SK-N-SH (cell line): ENCODE results near the gene KAT8.

Experiments used
- CHD2 ChIP-seq: fragments of 150-350 bp; IDR thresholded peaks from 2 replicates; pipeline ENCODE4 v1.6.1; 2018; ENCODE audit warnings: low read length; ENCODE audit not compliant: partially characterized antibody
- ELF1 ChIP-seq: IDR thresholded peaks from 2 replicates; pipeline ENCODE4 v1.4.0; 2012
- FOXJ3 ChIP-seq: sonication (generic); formaldehyde crosslinking; IDR thresholded peaks from 2 replicates; pipeline ENCODE4 v1.5.1; 2020; ENCODE audit warnings: mild to moderate bottlenecking, missing genetic modification reagents
- POLR2AphosphoS5 ChIP-seq: IDR thresholded peaks from 2 replicates; pipeline ENCODE4 v1.6.1; 2012; ENCODE audit warnings: low read depth, low read length
- RAD21 ChIP-seq: IDR thresholded peaks from 2 replicates; pipeline ENCODE4 v1.6.1; 2012; ENCODE audit warnings: mild to moderate bottlenecking, low read length
- RFX5 ChIP-seq: IDR thresholded peaks from 2 replicates; pipeline ENCODE4 v1.6.1; 2012; ENCODE audit warnings: mild to moderate bottlenecking, improper control_type of control experiment, low read length
- TAF1 ChIP-seq: IDR thresholded peaks from 2 replicates; pipeline ENCODE4 v1.6.1; 2012; ENCODE audit warnings: low read depth, mild to moderate bottlenecking, low read length, moderate library complexity, borderline replicate concordance
- TF ChIP-seq, protein P1 (sequence below): fragments of 200-600 bp; sonication (generic); IDR thresholded peaks from 2 replicates; pipeline ENCODE4 v1.6.1; 2017; ENCODE audit warnings: antibody characterized with exemption, mild to moderate bottlenecking, moderate library complexity
- TF ChIP-seq, protein P2 (sequence below): fragments of 150-350 bp; IDR thresholded peaks from 2 replicates; pipeline ENCODE4 v1.6.1; 2017; ENCODE audit warnings: antibody characterized with exemption, low read length, low read depth, borderline replicate concordance
- TF ChIP-seq, protein P3 (sequence below): IDR thresholded peaks from 2 replicates; pipeline ENCODE4 v1.4.0; 2012; ENCODE audit warnings: low read depth, borderline replicate concordance

DNA sequence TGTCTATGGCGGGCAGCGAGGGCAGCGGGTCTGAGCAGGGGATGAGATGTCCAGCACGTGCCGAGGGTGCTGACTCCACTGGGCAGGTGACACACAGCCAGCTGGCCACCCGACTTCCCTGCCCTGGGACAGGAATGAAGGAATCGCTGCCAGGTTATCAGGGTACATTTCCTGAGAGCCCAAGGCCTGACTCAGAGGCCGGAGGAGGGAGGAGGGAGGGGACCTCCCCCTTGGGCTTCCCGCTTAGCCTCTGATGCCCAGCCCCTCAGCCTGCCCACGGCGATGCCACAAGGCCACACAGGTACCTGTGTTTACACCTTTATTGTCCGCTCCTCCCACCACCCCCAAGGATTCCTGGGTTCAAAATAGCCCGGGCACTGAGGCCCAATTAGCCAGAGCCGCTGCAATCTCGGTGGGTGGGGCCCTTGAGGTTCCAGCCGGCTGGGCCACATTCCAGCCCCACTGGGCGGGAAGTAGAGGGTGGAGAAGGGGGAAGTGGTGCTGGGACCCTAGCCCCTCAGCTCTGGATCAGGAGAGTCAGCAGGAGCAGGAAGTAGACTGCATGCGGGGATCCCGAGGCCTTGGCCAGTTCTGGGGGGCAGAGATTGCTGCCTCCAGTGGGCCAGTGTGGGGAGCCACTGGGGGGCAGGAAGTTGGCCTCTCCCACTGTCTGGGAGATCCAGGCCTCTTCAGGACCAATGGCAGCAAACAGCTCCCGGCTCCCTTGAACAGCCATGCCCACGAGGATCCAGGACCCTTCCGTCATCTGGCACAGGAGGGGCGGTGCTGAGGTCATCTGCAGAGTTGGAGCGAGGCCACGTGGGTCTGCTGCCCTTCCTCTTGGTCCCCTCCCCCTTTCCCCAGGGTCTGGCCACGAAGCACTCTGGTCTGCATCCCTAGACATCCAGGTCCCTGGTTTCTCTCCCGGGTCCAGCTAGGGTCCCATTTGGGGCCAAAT is 21.4 kb downstream of the KAT8 start:
- TF ChIP-seq, protein P1, sequence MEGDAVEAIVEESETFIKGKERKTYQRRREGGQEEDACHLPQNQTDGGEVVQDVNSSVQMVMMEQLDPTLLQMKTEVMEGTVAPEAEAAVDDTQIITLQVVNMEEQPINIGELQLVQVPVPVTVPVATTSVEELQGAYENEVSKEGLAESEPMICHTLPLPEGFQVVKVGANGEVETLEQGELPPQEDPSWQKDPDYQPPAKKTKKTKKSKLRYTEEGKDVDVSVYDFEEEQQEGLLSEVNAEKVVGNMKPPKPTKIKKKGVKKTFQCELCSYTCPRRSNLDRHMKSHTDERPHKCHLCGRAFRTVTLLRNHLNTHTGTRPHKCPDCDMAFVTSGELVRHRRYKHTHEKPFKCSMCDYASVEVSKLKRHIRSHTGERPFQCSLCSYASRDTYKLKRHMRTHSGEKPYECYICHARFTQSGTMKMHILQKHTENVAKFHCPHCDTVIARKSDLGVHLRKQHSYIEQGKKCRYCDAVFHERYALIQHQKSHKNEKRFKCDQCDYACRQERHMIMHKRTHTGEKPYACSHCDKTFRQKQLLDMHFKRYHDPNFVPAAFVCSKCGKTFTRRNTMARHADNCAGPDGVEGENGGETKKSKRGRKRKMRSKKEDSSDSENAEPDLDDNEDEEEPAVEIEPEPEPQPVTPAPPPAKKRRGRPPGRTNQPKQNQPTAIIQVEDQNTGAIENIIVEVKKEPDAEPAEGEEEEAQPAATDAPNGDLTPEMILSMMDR: no peak
- TF ChIP-seq CHD2 (no peak), TAF1 (no peak), RFX5 (no peak), RAD21 (no peak), FOXJ3 (CRISPR knock-in tag) (no peak), ELF1 (no peak), POLR2AphosphoS5 (no peak)
- TF ChIP-seq, protein P2, sequence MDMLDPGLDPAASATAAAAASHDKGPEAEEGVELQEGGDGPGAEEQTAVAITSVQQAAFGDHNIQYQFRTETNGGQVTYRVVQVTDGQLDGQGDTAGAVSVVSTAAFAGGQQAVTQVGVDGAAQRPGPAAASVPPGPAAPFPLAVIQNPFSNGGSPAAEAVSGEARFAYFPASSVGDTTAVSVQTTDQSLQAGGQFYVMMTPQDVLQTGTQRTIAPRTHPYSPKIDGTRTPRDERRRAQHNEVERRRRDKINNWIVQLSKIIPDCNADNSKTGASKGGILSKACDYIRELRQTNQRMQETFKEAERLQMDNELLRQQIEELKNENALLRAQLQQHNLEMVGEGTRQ: no peak
- TF ChIP-seq, protein P3, sequence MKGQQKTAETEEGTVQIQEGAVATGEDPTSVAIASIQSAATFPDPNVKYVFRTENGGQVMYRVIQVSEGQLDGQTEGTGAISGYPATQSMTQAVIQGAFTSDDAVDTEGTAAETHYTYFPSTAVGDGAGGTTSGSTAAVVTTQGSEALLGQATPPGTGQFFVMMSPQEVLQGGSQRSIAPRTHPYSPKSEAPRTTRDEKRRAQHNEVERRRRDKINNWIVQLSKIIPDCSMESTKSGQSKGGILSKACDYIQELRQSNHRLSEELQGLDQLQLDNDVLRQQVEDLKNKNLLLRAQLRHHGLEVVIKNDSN: peak; percentile 46; the same call in 1 of the 2 replicates
